GM23338 (cell line): ENCODE measurements around the gene NEURL1.

Experiments used
- CREB1 ChIP-seq: fragments of 250-450 bp; sonication (Bioruptor Pico); IDR thresholded peaks from 2 replicates; pipeline ENCODE4 v1.5.0; 2020; ENCODE audit warnings: low read depth, mild to moderate bottlenecking, moderate library complexity
- ETS1 ChIP-seq: IDR thresholded peaks from 2 replicates; pipeline ENCODE4 v1.6.1; 2016; ENCODE audit warnings: antibody characterized with exemption
- EZH2 ChIP-seq: fragments of 200-600 bp; sonication (generic); IDR thresholded peaks from one replicate; pipeline ENCODE4 v1.8.0; 2017; ENCODE audit warnings: antibody characterized with exemption, mild to moderate bottlenecking, low read depth; ENCODE audit not compliant: unreplicated experiment
- EZH2phosphoT487 ChIP-seq: fragments of 200-600 bp; sonication (generic); IDR thresholded peaks from one replicate; pipeline ENCODE4 v1.8.1; 2018; ENCODE audit warnings: antibody characterized with exemption; ENCODE audit not compliant: unreplicated experiment
- JUNB ChIP-seq: IDR thresholded peaks from one replicate; pipeline ENCODE4 v1.6.1; 2016; ENCODE audit warnings: antibody characterized with exemption; ENCODE audit not compliant: unreplicated experiment
- NANOG ChIP-seq: IDR thresholded peaks from 2 replicates; pipeline ENCODE4 v1.6.1; 2016; ENCODE audit warnings: antibody characterized with exemption, borderline replicate concordance
- POLR2AphosphoS5 ChIP-seq: IDR thresholded peaks from 2 replicates; pipeline ENCODE4 v1.6.1; 2016; ENCODE audit warnings: antibody characterized with exemption, low read depth
- TF ChIP-seq, protein P1 (sequence below), 2 experiments: fragments of 200-600 bp in 1 of 2; sonication (generic) in 1 of 2; conservative IDR thresholded peaks; 2 replicates each; pipeline versions ENCODE4 v1.5.1 to v1.6.1; 2016 to 2017; ENCODE audit warnings: antibody characterized with exemption in 2 of 2, low read depth in 2 of 2, mild to moderate bottlenecking in 2 of 2, moderate library complexity in 1 of 2

DNA sequence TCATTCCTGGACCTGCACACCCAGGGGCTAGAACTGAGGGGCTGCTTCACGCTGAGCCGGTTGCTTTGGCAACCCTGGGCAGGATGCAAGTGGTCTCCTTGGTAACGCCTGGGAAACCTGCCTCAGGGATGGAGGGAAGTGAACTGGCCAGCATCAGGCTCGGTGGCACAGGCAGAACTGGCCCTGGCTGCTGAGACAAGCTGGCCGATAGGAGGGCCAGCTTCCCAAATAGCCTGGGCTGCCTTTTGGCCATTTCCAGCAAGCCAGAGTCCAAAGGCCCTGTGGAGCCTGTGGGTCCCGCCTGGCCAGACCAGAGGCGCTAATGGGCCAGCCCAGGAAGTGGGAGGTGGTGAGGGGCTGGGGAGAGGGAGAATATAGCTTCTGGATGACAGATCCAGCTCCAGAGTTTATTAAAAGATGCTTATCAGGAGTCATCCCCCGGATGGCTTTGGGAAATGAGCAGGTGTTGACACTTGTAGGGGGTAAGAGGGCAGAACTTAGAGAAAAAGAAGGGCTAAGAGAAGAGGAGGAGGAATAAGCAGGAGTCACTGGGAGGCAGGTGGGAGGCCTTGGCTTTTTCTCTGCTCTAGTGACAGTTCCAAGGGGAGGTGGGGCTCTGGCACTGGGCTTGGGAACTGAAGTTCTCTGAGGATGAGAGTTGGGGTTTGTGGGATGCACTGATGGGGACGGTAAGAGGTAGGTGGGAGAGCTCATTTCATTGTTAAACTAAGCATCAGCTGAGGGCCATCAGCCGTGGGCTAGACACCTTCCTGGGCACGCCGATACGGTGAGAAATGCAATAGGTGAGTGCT lies 9.6 kb downstream of the NEURL1 start:
- TF ChIP-seq, protein P1, sequence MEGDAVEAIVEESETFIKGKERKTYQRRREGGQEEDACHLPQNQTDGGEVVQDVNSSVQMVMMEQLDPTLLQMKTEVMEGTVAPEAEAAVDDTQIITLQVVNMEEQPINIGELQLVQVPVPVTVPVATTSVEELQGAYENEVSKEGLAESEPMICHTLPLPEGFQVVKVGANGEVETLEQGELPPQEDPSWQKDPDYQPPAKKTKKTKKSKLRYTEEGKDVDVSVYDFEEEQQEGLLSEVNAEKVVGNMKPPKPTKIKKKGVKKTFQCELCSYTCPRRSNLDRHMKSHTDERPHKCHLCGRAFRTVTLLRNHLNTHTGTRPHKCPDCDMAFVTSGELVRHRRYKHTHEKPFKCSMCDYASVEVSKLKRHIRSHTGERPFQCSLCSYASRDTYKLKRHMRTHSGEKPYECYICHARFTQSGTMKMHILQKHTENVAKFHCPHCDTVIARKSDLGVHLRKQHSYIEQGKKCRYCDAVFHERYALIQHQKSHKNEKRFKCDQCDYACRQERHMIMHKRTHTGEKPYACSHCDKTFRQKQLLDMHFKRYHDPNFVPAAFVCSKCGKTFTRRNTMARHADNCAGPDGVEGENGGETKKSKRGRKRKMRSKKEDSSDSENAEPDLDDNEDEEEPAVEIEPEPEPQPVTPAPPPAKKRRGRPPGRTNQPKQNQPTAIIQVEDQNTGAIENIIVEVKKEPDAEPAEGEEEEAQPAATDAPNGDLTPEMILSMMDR (conservative IDR thresholded peaks at IDR 0.05; ENCODE audit: low read depth in 2 of 2), result no peak
- TF ChIP-seq EZH2 (no peak), POLR2AphosphoS5 (no peak), ETS1 (no peak), JUNB (no peak), CREB1 (no peak), EZH2phosphoT487 (no peak), NANOG (no peak)
